K562 (cell line): ENCODE measurements around the gene ADM5. TPM values are rescaled to one million over a fixed set of nuclear protein-coding genes. Genes with fewer than 3 reads are reported as not detected.

Experiments used
- ATAC-seq: fragments of 200-7000 bp; cut with Tn5 transposase; 3 replicates; pipeline ENCODE4 v1.9.1; 2020; ENCODE audit warnings: moderate library complexity
- BruUV-seq: library from RNA; stranded (reverse); fragments of 400-500 nt; replicated peaks from 2 replicates; lab custom pipeline; 2021; lab: Mats Ljungman, UMichigan
- CTCF ChIA-PET: fragments of 300-600 bp; formaldehyde crosslinking; extraction: SDS; loops from one replicate; lab custom pipeline; 2021; ENCODE audit warnings: low intra/inter-chr PET ratio; lab: Yijun Ruan, JAX
- POLR2A ChIA-PET: fragments of 300-600, 350-650 bp; sonication (Branson Sonifier 250); formaldehyde crosslinking; extraction: SDS; loops from one replicate; lab custom pipeline; 2021; ENCODE audit warnings: antibody characterized with exemption, inconsistent platforms; lab: Yijun Ruan, JAX
- DNase-seq, 4 experiments: peaks; one replicate each; pipeline versions ENCODE4 v3.0.0 to v3.0.0-alpha.2; 2011 to 2018; ENCODE audit warnings: low spot score in 3 of 4, mixed read lengths in 3 of 4; ENCODE audit errors: extremely low read depth in 1 of 4
- FAIRE-seq: peaks from 2 replicates; lab custom pipeline; 2011; peaks lifted over from hg19 to GRCh38; lab: Jason Lieb, UNC
- H2AFZ ChIP-seq: 2 replicates; pipeline ENCODE4 v1.6.0; 2011; ENCODE audit warnings: low read depth, low read length, control low read depth, inconsistent platforms
- H3K27ac ChIP-seq: fragments of 200-600 bp; 3 replicates; pipeline ENCODE4 v1.8.0; 2011; ENCODE audit warnings: low read depth, mild to moderate bottlenecking, control low read depth, inconsistent platforms, low read length, moderate library complexity, mixed read lengths; ENCODE audit errors: extremely low read depth
- H3K27me3 ChIP-seq, 2 experiments: fragments of 300-600 bp in 1 of 2; 2 replicates in 1 of 2; 3 replicates in 1 of 2; pipeline versions ENCODE4 v1.6.0 to v1.8.0; 2011; ENCODE audit warnings: inconsistent platforms in 2 of 2, low read length in 2 of 2, mild to moderate bottlenecking in 1 of 2, mixed read lengths in 1 of 2, moderate library complexity in 1 of 2; ENCODE audit not compliant: control insufficient read depth in 2 of 2, insufficient read depth in 2 of 2
- H3K36me3 ChIP-seq: fragments of 300-600 bp; 3 replicates; pipeline ENCODE4 v1.8.0; 2011; ENCODE audit warnings: mild to moderate bottlenecking, low read length, inconsistent platforms; ENCODE audit not compliant: control insufficient read depth, insufficient read depth
- H3K4me1 ChIP-seq, 2 experiments: fragments of 200-600 bp in 1 of 2; replicated peaks in 1 of 2; 2 replicates in 1 of 2; 3 replicates in 1 of 2; pipeline versions ENCODE4 v1.5.1 to v1.8.0; 2011; ENCODE audit warnings: inconsistent platforms in 2 of 2, low read length in 2 of 2, mild to moderate bottlenecking in 1 of 2, mixed read lengths in 1 of 2, moderate library complexity in 1 of 2; ENCODE audit not compliant: control insufficient read depth in 2 of 2, insufficient read depth in 2 of 2
- H3K4me2 ChIP-seq: 2 replicates; pipeline ENCODE4 v1.6.1; 2011; ENCODE audit warnings: low read length, control low read depth, inconsistent platforms, mixed read lengths; ENCODE audit not compliant: insufficient read depth
- H3K4me3 ChIP-seq: fragments of 200-600 bp; sonication (generic), shearing (Covaris generic); 2 replicates; pipeline ENCODE4 v1.5.1; 2016; ENCODE audit warnings: control low read depth, inconsistent platforms
- H3K79me2 ChIP-seq: fragments of 200-600 bp; 3 replicates; pipeline ENCODE4 v1.8.0; 2011; ENCODE audit warnings: low read length, inconsistent platforms; ENCODE audit not compliant: control insufficient read depth, insufficient read depth
- H3K9ac ChIP-seq, 2 experiments: 2 replicates each; pipeline versions ENCODE4 v1.6.0 to v1.6.1; 2011; ENCODE audit warnings: low read depth in 2 of 2, low read length in 2 of 2, control low read depth in 1 of 2, inconsistent platforms in 1 of 2, mild to moderate bottlenecking in 1 of 2, mixed read lengths in 1 of 2; ENCODE audit not compliant: insufficient read depth in 1 of 2
- H3K9me1 ChIP-seq: one replicate; pipeline ENCODE4 v1.6.0; 2011; ENCODE audit warnings: inconsistent platforms, mild to moderate bottlenecking, low read length, moderate library complexity; ENCODE audit not compliant: control insufficient read depth, insufficient read depth
- H3K9me3 ChIP-seq: replicated peaks from 2 replicates; pipeline ENCODE4 v1.5.1; 2011; ENCODE audit warnings: low read depth, low read length, inconsistent platforms; ENCODE audit not compliant: control insufficient read depth, insufficient read depth
- H4K20me1 ChIP-seq: replicated peaks from 2 replicates; pipeline ENCODE4 v1.6.1; 2011; ENCODE audit warnings: low read length, inconsistent platforms, mixed read lengths; ENCODE audit not compliant: control insufficient read depth, insufficient read depth
- FOXA1 ChIP-seq: fragments of 450-650 bp; IDR thresholded peaks from 2 replicates; pipeline ENCODE4 v1.6.1; 2016; ENCODE audit warnings: mild to moderate bottlenecking, borderline replicate concordance
- HDAC3 ChIP-seq: fragments of 450-650 bp; IDR thresholded peaks from 2 replicates; pipeline ENCODE4 v1.6.1; 2018; ENCODE audit warnings: borderline replicate concordance, mild to moderate bottlenecking, moderate library complexity; ENCODE audit not compliant: partially characterized antibody
- MIER1 ChIP-seq: fragments of 450-650 bp; IDR thresholded peaks from 2 replicates; pipeline ENCODE4 v1.6.1; 2016; ENCODE audit warnings: antibody characterized with exemption, mild to moderate bottlenecking, low read depth
- RCOR1 ChIP-seq, 2 experiments: IDR thresholded peaks; 2 replicates each; pipeline ENCODE4 v1.6.1; 2012; ENCODE audit warnings: low read depth in 2 of 2, low read length in 2 of 2, borderline replicate concordance in 1 of 2, improper control_type of control experiment in 1 of 2
- WGBS: fragments of 100-300 bp; shearing (Covaris generic); methylation state at CpG from one replicate; pipeline ENCODE4 v1.1.6; 2016; ENCODE audit warnings: low coverage, mixed read lengths; ENCODE audit not compliant: insufficient coverage; ENCODE audit errors: missing lambda C conversion rate; 5-methylcytosine and 5-hydroxymethylcytosine counted together
- in situ Hi-C: fragments of 300-500 bp; cut with MboI; formaldehyde crosslinking; loops from 4 replicates; pipeline ENCODE4 v1.15.0; 2018; ENCODE audit warnings: inconsistent platforms, mixed read lengths
- intact Hi-C: fragments of 100-400 bp; cut with micrococcal nuclease; formaldehyde crosslinking; loops from 2 replicates; pipeline ENCODE4 v1.14.2; 2022
- polyA plus RNA-seq, 8 experiments: library from polyadenylated mRNA; depleted of rRNA in 4 of 8; stranded (reverse) in 5 of 8; unstranded in 3 of 8; fragments of >200 nt; fragmentation: Nextera tagmentation in 2 of 8; fragmentation: Illumina TruSeq in 1 of 8; extraction: Ambion mirVana in 2 of 8; extraction: Trizol in 1 of 8; gene quantifications; 2 replicates each; pipeline versions ENCODE4 v1.2.1 to v1.2.3, GENCODE V29; 2011 to 2014; ENCODE audit warnings: inconsistent platforms in 1 of 8, missing spikeins in 1 of 8
- total RNA-seq, 7 experiments: library from RNA; depleted of rRNA in 6 of 7; stranded (reverse); fragments of >200 nt in 6 of 7; fragmentation: Illumina TruSeq in 2 of 7; extraction: Trizol in 2 of 7; gene quantifications; 2 replicates each; pipeline versions ENCODE4 v1.2.1 to v1.2.3, GENCODE V29; 2011 to 2021; ENCODE audit warnings: low replicate concordance in 1 of 7
- TF ChIP-seq, protein P1 (sequence below): fragments of 450-650 bp; IDR thresholded peaks from 2 replicates; pipeline ENCODE4 v1.6.1; 2016; ENCODE audit warnings: low read depth, mild to moderate bottlenecking, moderate library complexity
- TF ChIP-seq, protein P2 (sequence below): fragments of 450-650 bp; formaldehyde crosslinking; IDR thresholded peaks from 2 replicates; pipeline ENCODE4 v1.4.0; 2022; ENCODE audit warnings: missing genetic modification characterization
- TF ChIP-seq, protein P3 (sequence below): fragments of 450-650 bp; IDR thresholded peaks from 2 replicates; pipeline ENCODE4 v1.6.1; 2016; ENCODE audit warnings: low read depth
- TF ChIP-seq, protein P4 (sequence below): fragments of 450-650 bp; IDR thresholded peaks from 2 replicates; pipeline ENCODE4 v1.6.1; 2016; ENCODE audit warnings: antibody characterized with exemption

The ADM5 gene
- total and polyA plus RNA-seq, 9 of the 15 experiments (the other 6 are each of a cell fraction or from before 2014, with no cell fraction given), result 0.13 to 8.4 (median 2.0) TPM; not detected in 1

DNA sequence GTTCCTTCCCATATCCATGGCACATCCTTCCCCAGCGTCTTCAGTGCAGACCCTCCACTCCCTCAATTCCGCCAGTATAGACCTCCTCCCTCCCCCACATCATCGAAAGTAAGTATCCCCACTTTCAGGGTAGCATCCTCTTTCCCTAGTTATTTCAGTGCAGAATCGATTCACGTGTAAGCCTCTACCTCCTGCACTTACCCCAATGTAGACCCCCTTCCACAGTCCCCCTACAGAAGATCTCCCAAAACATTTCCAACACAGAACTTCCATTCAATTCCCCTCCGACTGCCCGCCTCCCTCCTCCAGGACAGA lies 24.4 kb upstream of the ADM5 start:
- 0% methylated on average over 7 of the region's 7 CpGs for WGBS
- DNase-seq (no peak), ATAC-seq (no peak), FAIRE-seq (peak; percentile 54)
- peaks cover 58% of the 10 kb centered on the region for H3K79me2 ChIP-seq
- no peaks in the 10 kb centered on the region for H3K9me1 ChIP-seq
- no TSS peak for BruUV-seq
- H3K4me1 ChIP-seq, result peaks cover 7 to 29% of the 10 kb centered on the region in 2 experiments; a peak in 4 of 5 replicates
- peak overlapping the region; percentile 95 to 98 for H3K9ac ChIP-seq
- peak overlapping the region; percentile 81 for H3K4me3 ChIP-seq
- H3K9me3 ChIP-seq, result 0 out of 2 replicates have a peak, but pooled peaks cover under 1% of the 10 kb centered on the region
- in situ Hi-C loops, result no loop called here
- CTCF ChIA-PET, result no interaction called here
- peaks cover 6% of the 10 kb centered on the region; the same call in 1 of the 2 replicates for H4K20me1 ChIP-seq
- POLR2A ChIA-PET, result interaction anchor here (0.7 to 6.1 kb wide), 8 partner anchors 9 to 177 kb away, joined by 3 to 35 read pairs (median 5); partner anchors contain the start of genes PRMT1, PRR12 and RPL13A
- peak overlapping the region; percentile 95; the same call in 1 of the 2 replicates for H2AFZ ChIP-seq
- no peaks in the 10 kb centered on the region for H3K27me3 ChIP-seq
- intact Hi-C loops, result loop anchor here (2.0 kb wide), 1 partner anchor 74 kb away; the partner anchor contains the start of gene PRR12
- H3K27ac ChIP-seq, result peak overlapping the region; percentile 81
- peaks cover 59% of the 10 kb centered on the region for H3K36me3 ChIP-seq
- H3K4me2 ChIP-seq, result peak overlapping the region; percentile 99
- 0 out of 2 replicates have a peak, but pooled peaks have one; percentile 36 for TF ChIP-seq MIER1
- no peak for TF ChIP-seq RCOR1 (IDR thresholded peaks at IDR 0.05; ENCODE audit: borderline replicate concordance in 1 of 2, low read depth in 2 of 2, low read length in 2 of 2)
- TF ChIP-seq, protein P1, sequence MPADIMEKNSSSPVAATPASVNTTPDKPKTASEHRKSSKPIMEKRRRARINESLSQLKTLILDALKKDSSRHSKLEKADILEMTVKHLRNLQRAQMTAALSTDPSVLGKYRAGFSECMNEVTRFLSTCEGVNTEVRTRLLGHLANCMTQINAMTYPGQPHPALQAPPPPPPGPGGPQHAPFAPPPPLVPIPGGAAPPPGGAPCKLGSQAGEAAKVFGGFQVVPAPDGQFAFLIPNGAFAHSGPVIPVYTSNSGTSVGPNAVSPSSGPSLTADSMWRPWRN, result 0 out of 2 replicates have a peak, but pooled peaks have one; percentile 7
- TF ChIP-seq, protein P2, sequence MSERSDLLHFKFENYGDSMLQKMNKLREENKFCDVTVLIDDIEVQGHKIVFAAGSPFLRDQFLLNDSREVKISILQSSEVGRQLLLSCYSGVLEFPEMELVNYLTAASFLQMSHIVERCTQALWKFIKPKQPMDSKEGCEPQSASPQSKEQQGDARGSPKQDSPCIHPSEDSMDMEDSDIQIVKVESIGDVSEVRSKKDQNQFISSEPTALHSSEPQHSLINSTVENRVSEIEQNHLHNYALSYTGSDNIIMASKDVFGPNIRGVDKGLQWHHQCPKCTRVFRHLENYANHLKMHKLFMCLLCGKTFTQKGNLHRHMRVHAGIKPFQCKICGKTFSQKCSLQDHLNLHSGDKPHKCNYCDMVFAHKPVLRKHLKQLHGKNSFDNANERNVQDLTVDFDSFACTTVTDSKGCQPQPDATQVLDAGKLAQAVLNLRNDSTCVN (CRISPR knock-in tag), result no peak
- no peak for TF ChIP-seq FOXA1
- TF ChIP-seq HDAC3, result peak; percentile 12
- TF ChIP-seq, protein P3, sequence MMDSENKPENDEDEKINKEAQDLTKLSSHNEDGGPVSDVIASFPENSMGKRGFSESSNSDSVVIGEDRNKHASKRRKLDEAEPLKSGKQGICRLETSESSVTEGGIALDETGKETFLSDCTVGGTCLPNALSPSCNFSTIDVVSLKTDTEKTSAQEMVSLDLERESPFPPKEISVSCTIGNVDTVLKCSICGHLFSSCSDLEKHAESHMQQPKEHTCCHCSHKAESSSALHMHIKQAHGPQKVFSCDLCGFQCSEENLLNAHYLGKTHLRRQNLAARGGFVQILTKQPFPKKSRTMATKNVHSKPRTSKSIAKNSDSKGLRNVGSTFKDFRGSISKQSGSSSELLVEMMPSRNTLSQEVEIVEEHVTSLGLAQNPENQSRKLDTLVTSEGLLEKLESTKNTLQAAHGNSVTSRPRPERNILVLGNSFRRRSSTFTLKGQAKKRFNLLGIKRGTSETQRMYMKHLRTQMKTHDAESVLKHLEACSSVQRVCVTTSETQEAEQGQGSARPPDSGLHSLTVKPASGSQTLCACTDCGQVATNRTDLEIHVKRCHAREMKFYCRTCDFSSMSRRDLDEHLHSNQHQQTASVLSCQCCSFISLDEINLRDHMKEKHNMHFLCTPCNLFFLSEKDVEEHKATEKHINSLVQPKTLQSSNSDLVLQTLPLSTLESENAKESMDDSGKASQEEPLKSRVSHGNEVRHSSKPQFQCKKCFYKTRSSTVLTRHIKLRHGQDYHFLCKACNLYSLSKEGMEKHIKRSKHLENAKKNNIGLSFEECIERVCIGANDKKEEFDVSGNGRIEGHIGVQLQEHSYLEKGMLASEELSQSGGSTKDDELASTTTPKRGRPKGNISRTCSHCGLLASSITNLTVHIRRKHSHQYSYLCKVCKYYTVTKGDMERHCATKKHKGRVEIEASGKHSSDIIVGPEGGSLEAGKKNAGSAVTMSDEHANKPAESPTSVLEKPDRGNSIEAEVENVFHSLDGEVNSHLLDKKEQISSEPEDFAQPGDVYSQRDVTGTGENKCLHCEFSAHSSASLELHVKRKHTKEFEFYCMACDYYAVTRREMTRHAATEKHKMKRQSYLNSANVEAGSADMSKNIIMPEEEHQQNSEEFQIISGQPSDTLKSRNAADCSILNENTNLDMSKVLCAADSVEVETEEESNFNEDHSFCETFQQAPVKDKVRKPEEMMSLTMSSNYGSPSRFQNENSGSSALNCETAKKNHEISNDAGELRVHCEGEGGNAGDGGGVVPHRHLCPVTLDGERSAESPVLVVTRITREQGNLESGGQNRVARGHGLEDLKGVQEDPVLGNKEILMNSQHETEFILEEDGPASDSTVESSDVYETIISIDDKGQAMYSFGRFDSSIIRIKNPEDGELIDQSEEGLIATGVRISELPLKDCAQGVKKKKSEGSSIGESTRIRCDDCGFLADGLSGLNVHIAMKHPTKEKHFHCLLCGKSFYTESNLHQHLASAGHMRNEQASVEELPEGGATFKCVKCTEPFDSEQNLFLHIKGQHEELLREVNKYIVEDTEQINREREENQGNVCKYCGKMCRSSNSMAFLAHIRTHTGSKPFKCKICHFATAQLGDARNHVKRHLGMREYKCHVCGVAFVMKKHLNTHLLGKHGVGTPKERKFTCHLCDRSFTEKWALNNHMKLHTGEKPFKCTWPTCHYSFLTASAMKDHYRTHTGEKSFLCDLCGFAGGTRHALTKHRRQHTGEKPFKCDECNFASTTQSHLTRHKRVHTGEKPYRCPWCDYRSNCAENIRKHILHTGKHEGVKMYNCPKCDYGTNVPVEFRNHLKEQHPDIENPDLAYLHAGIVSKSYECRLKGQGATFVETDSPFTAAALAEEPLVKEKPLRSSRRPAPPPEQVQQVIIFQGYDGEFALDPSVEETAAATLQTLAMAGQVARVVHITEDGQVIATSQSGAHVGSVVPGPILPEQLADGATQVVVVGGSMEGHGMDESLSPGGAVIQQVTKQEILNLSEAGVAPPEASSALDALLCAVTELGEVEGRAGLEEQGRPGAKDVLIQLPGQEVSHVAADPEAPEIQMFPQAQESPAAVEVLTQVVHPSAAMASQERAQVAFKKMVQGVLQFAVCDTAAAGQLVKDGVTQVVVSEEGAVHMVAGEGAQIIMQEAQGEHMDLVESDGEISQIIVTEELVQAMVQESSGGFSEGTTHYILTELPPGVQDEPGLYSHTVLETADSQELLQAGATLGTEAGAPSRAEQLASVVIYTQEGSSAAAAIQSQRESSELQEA, result 0 out of 2 replicates have a peak, but pooled peaks have one; percentile 40
- TF ChIP-seq, protein P4, sequence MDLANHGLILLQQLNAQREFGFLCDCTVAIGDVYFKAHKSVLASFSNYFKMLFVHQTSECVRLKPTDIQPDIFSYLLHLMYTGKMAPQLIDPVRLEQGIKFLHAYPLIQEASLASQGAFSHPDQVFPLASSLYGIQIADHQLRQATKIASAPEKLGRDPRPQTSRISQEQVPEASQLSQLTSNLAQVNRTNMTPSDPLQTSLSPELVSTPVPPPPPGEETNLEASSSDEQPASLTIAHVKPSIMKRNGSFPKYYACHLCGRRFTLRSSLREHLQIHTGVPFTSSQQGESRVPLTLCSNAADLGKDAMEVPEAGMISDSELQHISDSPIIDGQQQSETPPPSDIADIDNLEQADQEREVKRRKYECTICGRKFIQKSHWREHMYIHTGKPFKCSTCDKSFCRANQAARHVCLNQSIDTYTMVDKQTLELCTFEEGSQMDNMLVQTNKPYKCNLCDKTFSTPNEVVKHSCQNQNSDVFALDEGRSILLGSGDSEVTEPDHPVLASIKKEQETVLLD, result no peak
